GM18867 (cell line): ENCODE measurements around the gene OR14I1.

ENCODE experiments used
- ATAC-seq: cut with Tn5 transposase; IDR thresholded peaks from one replicate; pipeline ENCODE4 v1.9.1; 2021; ENCODE audit warnings: mild to moderate bottlenecking, moderate library complexity; ENCODE audit not compliant: unreplicated experiment

The OR14I1 gene

DNA sequence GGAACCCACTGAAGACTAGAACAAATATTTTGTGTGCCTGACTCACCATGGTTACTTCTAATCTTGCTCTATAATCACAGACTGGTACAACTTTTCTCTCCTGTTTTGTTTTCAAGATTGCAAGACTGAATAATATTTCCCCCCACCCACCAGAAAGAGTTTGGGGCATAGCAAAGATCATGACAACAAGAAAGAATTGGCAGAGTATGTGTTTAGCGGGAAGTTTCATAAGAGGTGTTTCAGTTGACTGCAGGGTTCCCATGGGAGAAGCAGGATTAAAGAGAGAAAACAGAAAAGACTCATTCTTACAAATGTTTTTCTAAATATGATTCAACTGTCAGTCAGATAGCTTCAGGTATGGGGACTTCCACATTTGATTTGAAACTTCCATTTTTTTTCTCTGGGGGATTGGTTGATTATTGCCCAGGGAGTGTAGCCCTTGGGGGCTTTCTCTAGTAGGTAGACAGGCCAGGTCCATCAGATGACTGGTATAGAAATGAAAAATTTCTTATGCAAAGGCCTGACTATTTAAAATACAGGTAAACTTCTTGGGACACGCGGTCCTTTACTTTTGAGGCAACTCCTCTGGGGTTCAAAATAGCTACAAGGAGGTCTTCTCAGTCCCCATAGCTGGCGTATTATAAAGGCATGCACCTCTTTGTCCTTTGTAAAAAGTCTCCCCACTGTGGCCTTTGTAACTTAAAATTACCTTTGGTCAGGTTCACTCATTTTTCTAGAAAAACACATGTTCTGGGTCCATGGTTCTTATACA lies 13.9 kb downstream of the OR14I1 start:
- ATAC-seq = peak; percentile 40

GRCh38 chr1:248686815-248687214 lies 15.8 kb downstream of the OR14I1 start:
- ATAC-seq = peak; percentile 90

- ATAC-seq = no peak
Observed at GRCh38 chr1:248681651-248682050, 20.9 kb downstream of the OR14I1 start.

DNA sequence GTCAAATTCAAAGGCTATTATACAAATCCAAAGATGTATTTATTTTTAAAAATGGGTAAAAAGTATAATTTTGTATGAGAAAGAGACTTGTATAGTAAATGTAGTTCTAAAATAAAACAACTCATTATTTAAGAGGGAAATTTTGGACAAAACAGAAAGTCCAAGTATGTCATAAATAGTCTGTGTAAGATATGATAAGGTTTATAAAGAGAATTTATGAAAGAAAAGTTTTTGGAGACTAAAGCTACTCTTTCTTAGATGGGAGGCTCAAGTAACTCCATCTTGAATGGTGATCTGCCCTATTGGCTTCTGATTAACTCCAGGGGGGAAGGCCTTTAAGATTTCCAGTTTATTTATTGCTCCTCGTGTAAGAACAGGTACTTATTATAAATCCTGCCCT lies 32.6 kb downstream of the OR14I1 start:
- no peak for ATAC-seq

- ATAC-seq = peak; percentile 96
Observed at GRCh38 chr1:248663453-248664328, 38.9 kb downstream of the OR14I1 start.

DNA sequence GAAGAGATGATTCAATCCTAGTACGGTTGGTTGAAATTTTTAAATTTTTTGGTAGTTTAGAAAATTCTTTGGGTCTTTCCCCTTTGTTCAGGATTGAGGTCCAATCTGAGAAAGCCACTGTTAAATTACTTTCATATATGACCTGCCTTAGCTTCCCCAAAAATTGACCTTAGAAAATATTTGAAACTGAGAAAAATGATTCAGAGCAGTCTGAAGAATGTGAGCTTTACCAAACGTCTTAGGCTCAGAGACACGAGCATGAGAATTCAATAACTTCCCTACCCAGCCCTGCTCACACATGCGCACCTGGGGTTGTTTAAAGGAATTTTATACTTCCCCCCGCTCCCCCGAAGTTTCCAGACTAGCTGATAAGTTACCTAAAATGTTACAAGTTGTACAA lies 45.8 kb downstream of the OR14I1 start:
- peak; percentile 53 for ATAC-seq

GRCh38 chr1:248655354-248655753 lies 47.2 kb downstream of the OR14I1 start, which contains the start of gene OR2T27:
Gene OR2T27, minus strand, starts transcription at chr1:248655528. Its CDS starts 4,644 bp downstream, at chr1:248650884.
- ATAC-seq = peak; percentile 64
